Measurements from ENCODE around the gene KRTAP10-7. TPM values are rescaled to one million over a fixed set of nuclear protein-coding genes. Genes with fewer than 3 reads are reported as not detected.

Gene KRTAP10-7
- total RNA-seq, 1 experiment from 2014 or later, result not detected

DNA sequence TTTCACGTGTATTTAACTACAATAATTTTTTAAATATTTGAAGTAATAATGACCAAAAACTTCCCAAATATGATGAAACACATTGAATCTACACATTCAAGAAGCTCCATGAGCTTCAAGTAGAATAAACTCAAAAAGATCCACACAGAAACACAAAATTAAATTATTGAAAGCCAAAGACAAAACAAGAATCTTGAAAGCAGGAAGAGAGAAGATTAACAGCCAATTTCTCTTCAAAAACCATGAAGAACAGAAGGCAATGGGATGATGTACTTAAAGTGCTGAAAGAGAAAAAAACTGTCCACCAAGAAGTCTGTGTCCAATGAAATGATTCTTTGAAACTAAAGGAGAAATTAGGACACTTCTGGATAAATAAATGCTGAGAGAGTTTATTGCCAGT lies 31.7 kb downstream of the KRTAP10-7 start:
- Mint-ChIP-seq H3K4me3 (no peak overlapping the region), H3K27ac (no peak overlapping the region), H3K4me1 (peaks cover 3 to 10% of the 10 kb centered on the region in 2 experiments; a peak in 3 of 4 replicates), H3K27me3 (ENCODE audit: low read depth) (peaks cover 14% of the 10 kb centered on the region), H3K36me3 (ENCODE audit: insufficient read depth in 1 of 3, low read depth in 3 of 3) (peaks cover 7 to 16% (median 11%) of the 10 kb centered on the region in 3 experiments; a peak in 6 of 7 replicates), H3K9me3 (peaks cover 20 to 26% of the 10 kb centered on the region in 2 experiments)
- Histone ChIP-seq H2BK12ac (ENCODE audit: insufficient read length, low read depth, low read length) (no peak overlapping the region), H3K4me1 (ENCODE audit: insufficient read depth, low read length) (no peaks in the 10 kb centered on the region), H3K4me2 (ENCODE audit: insufficient read depth, insufficient read length, low read length) (no peak overlapping the region), H3K18ac (ENCODE audit: insufficient read length, low read depth, low read length) (no peak overlapping the region), H3K27ac (ENCODE audit: insufficient read length, low read depth, low read length) (no peak overlapping the region), H2BK120ac (ENCODE audit: low read depth, low read length, poor library complexity, severe bottlenecking) (no peak overlapping the region), H2BK5ac (ENCODE audit: insufficient read length, low read length) (no peak overlapping the region), H4K8ac (replicated peaks; ENCODE audit: insufficient read length, low read depth, low read length) (no peak overlapping the region), H2AFZ (ENCODE audit: low read length) (no peak overlapping the region), H3K79me2 (ENCODE audit: insufficient read depth, low read length) (no peaks in the 10 kb centered on the region), H3K23me2 (ENCODE audit: insufficient read length, low read depth, low read length, poor library complexity, severe bottlenecking) (no peaks in the 10 kb centered on the region), H3K56ac (ENCODE audit: insufficient read length, low read depth, low read length) (no peak overlapping the region), H3K9me3 (ENCODE audit: control insufficient read depth, low read depth, low read length) (no peaks in the 10 kb centered on the region), H3K27me3 (ENCODE audit: insufficient read depth, low read length) (no peaks in the 10 kb centered on the region), H3K9ac (ENCODE audit: extremely low read depth, insufficient read length, low read length) (no peak overlapping the region), H4K5ac (ENCODE audit: insufficient read length, low read depth, low read length) (no peak overlapping the region), H2BK20ac (ENCODE audit: low read depth, low read length, poor library complexity, severe bottlenecking) (no peak overlapping the region), H3T11ph (ENCODE audit: low read length) (no peak overlapping the region), H2AK5ac (ENCODE audit: insufficient read length, low read length) (no peak overlapping the region), H4K20me1 (ENCODE audit: control insufficient read depth, insufficient read depth, insufficient read length) (no peaks in the 10 kb centered on the region), H3K23ac (ENCODE audit: insufficient read length, low read depth, low read length) (no peak overlapping the region), H2BK15ac (ENCODE audit: low read depth, low read length) (no peak overlapping the region), H3K14ac (ENCODE audit: insufficient read depth, low read length) (no peak overlapping the region), H3K4ac (ENCODE audit: low read depth, low read length) (no peak overlapping the region), H3K79me1 (ENCODE audit: insufficient read depth, low read depth, low read length, poor library complexity, severe bottlenecking) (no peaks in the 10 kb centered on the region), H4K91ac (ENCODE audit: insufficient read length, low read depth, low read length) (no peak overlapping the region)
- DNase-seq, result no peak
- no CpG with 5 or more reads among the region's 1 CpG for WGBS (ENCODE audit: extremely low coverage, insufficient read length, low lambda C conversion rate)
- no peak for TF ChIP-seq CTCF (conservative IDR thresholded peaks at IDR 0.05)

Data from H9 (cell line).